HCT116 (cell line): ENCODE data around the gene DOCK4. TPM values are rescaled to one million over a fixed set of nuclear protein-coding genes. Genes with fewer than 3 reads are reported as not detected.

ENCODE experiments used
- ATAC-seq: fragments of 200-7000 bp; cut with Tn5 transposase; 2 replicates; pipeline ENCODE4 v1.9.1; 2020; ENCODE audit warnings: mild to moderate bottlenecking, moderate library complexity
- BruUV-seq: library from RNA; stranded (reverse); fragments of 400-500 nt; replicated peaks from 2 replicates; lab custom pipeline; 2021; lab: Mats Ljungman, UMichigan
- CTCF ChIA-PET: fragments of 300-600 bp; sonication (Branson Sonifier 250); formaldehyde crosslinking; loops from one replicate; lab custom pipeline; 2021; ENCODE audit warnings: antibody characterized with exemption; lab: Charles Lee
- POLR2A ChIA-PET: fragments of 300-600, 350-600 bp; sonication (Branson Sonifier 250); formaldehyde crosslinking; loops from one replicate; lab custom pipeline; 2021; ENCODE audit warnings: antibody characterized with exemption; lab: Charles Lee
- RAD21 ChIA-PET, 2 experiments: fragments of 300-600 bp; sonication (Branson Sonifier 250); formaldehyde crosslinking; loops; one replicate each; lab custom pipeline; 2023; ENCODE audit warnings: low total read pairs in 2 of 2; ENCODE audit not compliant: uncharacterized antibody in 2 of 2, unreplicated experiment in 2 of 2, low non-redundant PET in 1 of 2; lab: Charles Lee
- DNase-seq: peaks from one replicate; pipeline ENCODE4 v3.0.0-alpha.2; 2010; ENCODE audit warnings: low read depth, low spot score
- H2AFZ ChIP-seq: fragments of 200-600 bp; shearing (Covaris generic), sonication (generic); 2 replicates; pipeline ENCODE4 v1.6.1; 2017; ENCODE audit warnings: low read depth, mixed run types, mixed read lengths, antibody characterized with exemption, low read length; ENCODE audit not compliant: poor library complexity, severe bottlenecking
- H3K27ac ChIP-seq: 2 replicates; pipeline ENCODE4 v1.5.1; 2012; ENCODE audit warnings: low read depth, low read length
- H3K27me3 ChIP-seq: fragments of 200-600 bp; sonication (generic); 2 replicates; pipeline ENCODE4 v1.6.1; 2016; ENCODE audit warnings: mixed run types, low read length, mixed read lengths; ENCODE audit not compliant: insufficient read depth
- H3K36me3 ChIP-seq, 2 experiments: fragments of 200-500 bp in 1 of 2; fragments of 200-600 bp in 1 of 2; sonication (Bioruptor generic) in 1 of 2; sonication (generic) in 1 of 2; 2 replicates each; pipeline versions ENCODE4 v1.5.1 to v1.6.1; 2014 to 2016; ENCODE audit warnings: low read length in 2 of 2, inconsistent platforms in 1 of 2, mixed read lengths in 1 of 2, mixed run types in 1 of 2; ENCODE audit not compliant: insufficient read depth in 2 of 2, control insufficient read depth in 1 of 2
- H3K4me1 ChIP-seq, 2 experiments: fragments of 200-600 bp in 1 of 2; sonication (generic) in 1 of 2; 2 replicates each; pipeline versions ENCODE4 v1.5.1 to v1.6.1; 2012 to 2017; ENCODE audit warnings: low read length in 2 of 2, inconsistent platforms in 1 of 2, mild to moderate bottlenecking in 1 of 2, mixed read lengths in 1 of 2, mixed run types in 1 of 2, moderate library complexity in 1 of 2; ENCODE audit not compliant: insufficient read depth in 2 of 2, control insufficient read depth in 1 of 2
- H3K4me2 ChIP-seq: fragments of 200-600 bp; sonication (generic); 2 replicates; pipeline ENCODE4 v1.6.1; 2017; ENCODE audit warnings: mixed run types, low read length, mixed read lengths
- H3K4me3 ChIP-seq, 2 experiments: fragments of 200-600 bp in 1 of 2; sonication (generic) in 1 of 2; replicated peaks in 1 of 2; 2 replicates each; pipeline ENCODE4 v1.5.1; 2011 to 2016; ENCODE audit warnings: low read length in 2 of 2, control low read depth in 1 of 2, low read depth in 1 of 2, mild to moderate bottlenecking in 1 of 2, mixed read lengths in 1 of 2, mixed run types in 1 of 2
- H3K79me2 ChIP-seq: fragments of 200-600 bp; sonication (generic); 2 replicates; pipeline ENCODE4 v1.6.1; 2017; ENCODE audit warnings: mild to moderate bottlenecking, mixed run types, low read length, moderate library complexity, mixed read lengths; ENCODE audit not compliant: insufficient read depth
- H3K9ac ChIP-seq: fragments of 200-600 bp; sonication (generic); 2 replicates; pipeline ENCODE4 v1.6.1; 2016; ENCODE audit warnings: low read length, mixed read lengths
- H3K9me2 ChIP-seq: fragments of 200-600 bp; sonication (generic), shearing (Covaris generic); 2 replicates; pipeline ENCODE4 v1.6.1; 2017; ENCODE audit warnings: mixed run types, mild to moderate bottlenecking, moderate library complexity; ENCODE audit not compliant: insufficient read depth
- H3K9me3 ChIP-seq, 2 experiments: fragments of 200-500 bp in 1 of 2; fragments of 200-600 bp in 1 of 2; sonication (Bioruptor generic) in 1 of 2; sonication (generic) in 1 of 2; 2 replicates each; pipeline ENCODE4 v1.6.1; 2014 to 2017; ENCODE audit warnings: low read length in 2 of 2, mixed read lengths in 2 of 2, inconsistent platforms in 1 of 2, low read depth in 1 of 2, mild to moderate bottlenecking in 1 of 2, mixed run types in 1 of 2, moderate library complexity in 1 of 2; ENCODE audit not compliant: control insufficient read depth in 1 of 2, insufficient read depth in 1 of 2
- H4K20me1 ChIP-seq: fragments of 200-600 bp; sonication (generic), shearing (Covaris generic); 2 replicates; pipeline ENCODE4 v1.6.1; 2017; ENCODE audit warnings: mixed run types, mild to moderate bottlenecking, moderate library complexity; ENCODE audit not compliant: insufficient read depth
- CBX3 ChIP-seq: IDR thresholded peaks from 2 replicates; pipeline ENCODE4 v1.6.1; 2012; ENCODE audit warnings: low read depth
- CEBPB ChIP-seq: IDR thresholded peaks from 2 replicates; pipeline ENCODE4 v1.6.1; 2012; ENCODE audit warnings: low read depth
- ELF1 ChIP-seq: IDR thresholded peaks from 2 replicates; pipeline ENCODE4 v1.6.1; 2012; ENCODE audit warnings: low read depth, borderline replicate concordance
- EZH2phosphoT487 ChIP-seq: fragments of 200-600 bp; IDR thresholded peaks from 2 replicates; pipeline ENCODE4 v1.6.1; 2018; ENCODE audit warnings: antibody characterized with exemption, borderline replicate concordance
- JUND ChIP-seq: IDR thresholded peaks from 2 replicates; pipeline ENCODE4 v1.6.1; 2012
- POLR2AphosphoS5 ChIP-seq: IDR thresholded peaks from 2 replicates; pipeline ENCODE4 v1.6.1; 2011; ENCODE audit warnings: mild to moderate bottlenecking, low read depth, low read length, moderate library complexity
- RAD21 ChIP-seq: IDR thresholded peaks from 2 replicates; pipeline ENCODE4 v1.6.1; 2012; ENCODE audit warnings: low read depth, mild to moderate bottlenecking
- SRF ChIP-seq: IDR thresholded peaks from 2 replicates; pipeline ENCODE4 v1.6.1; 2012; ENCODE audit warnings: low read depth
- intact Hi-C: fragments of 100-400 bp; cut with micrococcal nuclease; formaldehyde crosslinking; loops from 2 replicates; pipeline ENCODE4 v1.10.0; 2022
- total RNA-seq: library from RNA; stranded (reverse); gene quantifications from one replicate; pipeline ENCODE4 v1.2.1, GENCODE V29; 2021; ENCODE audit not compliant: unreplicated experiment
- TF ChIP-seq, protein P1 (sequence below): IDR thresholded peaks from 2 replicates; pipeline ENCODE4 v1.6.1; 2011; ENCODE audit warnings: mild to moderate bottlenecking, low read length, moderate library complexity; ENCODE audit not compliant: insufficient replicate concordance; ENCODE audit errors: extremely low read depth
- TF ChIP-seq, protein P2 (sequence below), 3 experiments: fragments of 200-600 bp in 1 of 3; sonication (generic) in 1 of 3; IDR thresholded peaks in 2 of 3; conservative IDR thresholded peaks in 1 of 3; 2 replicates each; pipeline ENCODE4 v1.5.1; 2012 to 2017; ENCODE audit warnings: low read depth in 2 of 3, low read length in 2 of 3, antibody characterized with exemption in 1 of 3, borderline replicate concordance in 1 of 3, control low read depth in 1 of 3, mild to moderate bottlenecking in 1 of 3, mixed read lengths in 1 of 3, mixed run types in 1 of 3, moderate library complexity in 1 of 3; ENCODE audit not compliant: insufficient read depth in 1 of 3

DOCK4 gene
- total RNA-seq, 1 experiment from 2014 or later, result 2.2 TPM

DNA sequence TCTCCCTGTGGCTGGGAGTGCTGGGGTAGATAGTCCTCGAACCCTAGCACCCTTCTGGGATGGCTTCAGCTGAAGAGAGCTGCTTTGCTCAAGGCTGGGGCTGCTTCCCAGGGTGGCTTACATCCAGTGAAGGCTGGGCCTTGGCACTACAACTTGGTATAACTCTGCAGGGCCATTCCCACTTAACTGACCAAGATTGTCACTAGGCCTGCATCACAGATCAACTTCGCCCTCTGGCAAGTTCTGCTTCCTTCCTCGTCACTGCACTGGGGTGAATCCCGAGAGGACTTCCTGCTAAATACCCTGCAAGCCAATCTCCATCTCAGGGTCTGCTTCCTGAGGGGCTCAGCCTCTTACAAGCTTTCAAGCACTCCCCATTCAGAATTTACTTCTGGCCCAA, 195.2 kb downstream of the DOCK4 start (continued):
- TF ChIP-seq, protein P1, sequence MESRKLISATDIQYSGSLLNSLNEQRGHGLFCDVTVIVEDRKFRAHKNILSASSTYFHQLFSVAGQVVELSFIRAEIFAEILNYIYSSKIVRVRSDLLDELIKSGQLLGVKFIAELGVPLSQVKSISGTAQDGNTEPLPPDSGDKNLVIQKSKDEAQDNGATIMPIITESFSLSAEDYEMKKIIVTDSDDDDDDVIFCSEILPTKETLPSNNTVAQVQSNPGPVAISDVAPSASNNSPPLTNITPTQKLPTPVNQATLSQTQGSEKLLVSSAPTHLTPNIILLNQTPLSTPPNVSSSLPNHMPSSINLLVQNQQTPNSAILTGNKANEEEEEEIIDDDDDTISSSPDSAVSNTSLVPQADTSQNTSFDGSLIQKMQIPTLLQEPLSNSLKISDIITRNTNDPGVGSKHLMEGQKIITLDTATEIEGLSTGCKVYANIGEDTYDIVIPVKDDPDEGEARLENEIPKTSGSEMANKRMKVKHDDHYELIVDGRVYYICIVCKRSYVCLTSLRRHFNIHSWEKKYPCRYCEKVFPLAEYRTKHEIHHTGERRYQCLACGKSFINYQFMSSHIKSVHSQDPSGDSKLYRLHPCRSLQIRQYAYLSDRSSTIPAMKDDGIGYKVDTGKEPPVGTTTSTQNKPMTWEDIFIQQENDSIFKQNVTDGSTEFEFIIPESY, result no peak
- TF ChIP-seq ELF1 (no peak), SRF (no peak), JUND (no peak), POLR2AphosphoS5 (no peak)

DNA sequence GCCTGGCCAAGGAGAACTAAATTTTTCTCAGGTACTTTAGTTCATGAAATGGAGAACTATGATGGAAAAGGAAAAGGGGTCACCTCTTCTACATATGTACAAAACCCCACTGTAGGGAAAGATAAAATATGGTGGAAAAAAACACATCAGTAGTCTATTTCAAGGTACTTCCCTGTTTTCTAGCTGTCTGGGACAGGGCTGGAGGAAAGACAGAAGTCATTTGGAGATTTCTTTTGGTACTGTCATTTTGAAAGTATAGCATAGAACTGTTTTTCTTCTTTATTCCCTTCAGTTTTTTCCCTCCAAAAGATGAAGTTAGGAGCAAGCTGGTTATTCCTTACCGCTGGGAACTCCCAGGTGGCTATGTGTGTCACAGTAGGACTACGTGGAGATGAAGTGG, 196.1 kb downstream of the DOCK4 start:
- Histone ChIP-seq H3K27ac (no peak overlapping the region), H3K9me2 (no peaks in the 10 kb centered on the region), H3K4me3 (no peak overlapping the region), H4K20me1 (no peaks in the 10 kb centered on the region), H3K36me3 (no peaks in the 10 kb centered on the region), H3K9ac (no peak overlapping the region), H3K4me2 (no peak overlapping the region), H3K79me2 (no peaks in the 10 kb centered on the region), H3K4me1 (peaks cover 0 to 6% of the 10 kb centered on the region in 2 experiments; a peak in 1 of 4 replicates), H2AFZ (no peak overlapping the region), H3K27me3 (no peaks in the 10 kb centered on the region), H3K9me3 (no peaks in the 10 kb centered on the region)
- RAD21 ChIA-PET, result no interaction called here
- CTCF ChIA-PET, result no interaction called here
- POLR2A ChIA-PET, result no interaction called here
- no peak for TF ChIP-seq EZH2phosphoT487
- intact Hi-C loops, result no loop called here
- no TSS peak for BruUV-seq
- DNase-seq (no peak), ATAC-seq (no peak)

DNA sequence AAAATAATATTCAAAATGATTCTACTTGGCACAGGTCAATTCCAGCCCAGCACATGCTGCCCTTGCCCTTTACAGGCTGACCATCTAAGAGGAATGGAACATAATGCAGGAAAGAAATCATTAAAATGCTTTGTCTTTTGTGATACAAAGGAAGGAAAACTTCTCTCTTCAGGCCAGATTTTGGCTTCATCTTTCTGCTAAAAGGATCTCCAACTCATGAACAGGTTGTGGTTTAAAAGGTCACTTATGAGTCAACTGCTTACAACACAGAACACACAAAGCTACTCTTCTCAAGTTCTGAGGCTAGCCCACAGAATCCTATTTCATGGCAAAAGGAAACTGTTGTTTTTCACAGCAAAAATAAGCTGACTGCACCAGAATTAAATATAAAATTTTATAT, 197.1 kb downstream of the DOCK4 start:
- Histone ChIP-seq H3K27me3 (no peaks in the 10 kb centered on the region), H3K9ac (no peak overlapping the region), H2AFZ (no peak overlapping the region), H3K79me2 (no peaks in the 10 kb centered on the region), H3K4me1 (peaks cover 0 to 6% of the 10 kb centered on the region in 2 experiments; a peak in 1 of 4 replicates), H3K36me3 (no peaks in the 10 kb centered on the region), H3K9me2 (no peaks in the 10 kb centered on the region), H3K4me3 (no peak overlapping the region)
- no peak for DNase-seq
- no TSS peak for BruUV-seq
- CTCF ChIA-PET, result no interaction called here
- intact Hi-C loops, result no loop called here
- RAD21 ChIA-PET, result no interaction called here
- TF ChIP-seq RAD21, result no peak
- TF ChIP-seq CBX3, result 0 out of 2 replicates have a peak, but pooled peaks have one; percentile 14
- TF ChIP-seq, protein P2, sequence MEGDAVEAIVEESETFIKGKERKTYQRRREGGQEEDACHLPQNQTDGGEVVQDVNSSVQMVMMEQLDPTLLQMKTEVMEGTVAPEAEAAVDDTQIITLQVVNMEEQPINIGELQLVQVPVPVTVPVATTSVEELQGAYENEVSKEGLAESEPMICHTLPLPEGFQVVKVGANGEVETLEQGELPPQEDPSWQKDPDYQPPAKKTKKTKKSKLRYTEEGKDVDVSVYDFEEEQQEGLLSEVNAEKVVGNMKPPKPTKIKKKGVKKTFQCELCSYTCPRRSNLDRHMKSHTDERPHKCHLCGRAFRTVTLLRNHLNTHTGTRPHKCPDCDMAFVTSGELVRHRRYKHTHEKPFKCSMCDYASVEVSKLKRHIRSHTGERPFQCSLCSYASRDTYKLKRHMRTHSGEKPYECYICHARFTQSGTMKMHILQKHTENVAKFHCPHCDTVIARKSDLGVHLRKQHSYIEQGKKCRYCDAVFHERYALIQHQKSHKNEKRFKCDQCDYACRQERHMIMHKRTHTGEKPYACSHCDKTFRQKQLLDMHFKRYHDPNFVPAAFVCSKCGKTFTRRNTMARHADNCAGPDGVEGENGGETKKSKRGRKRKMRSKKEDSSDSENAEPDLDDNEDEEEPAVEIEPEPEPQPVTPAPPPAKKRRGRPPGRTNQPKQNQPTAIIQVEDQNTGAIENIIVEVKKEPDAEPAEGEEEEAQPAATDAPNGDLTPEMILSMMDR (IDR thresholded peaks at IDR 0.05 in 2 of 3, conservative IDR thresholded peaks at IDR 0.05 in 1 of 3; ENCODE audit: borderline replicate concordance in 1 of 3, insufficient read depth in 1 of 3, low read depth in 2 of 3, low read length in 2 of 3), result no peak
- TF ChIP-seq JUND, result peak; percentile 27; the same call in 1 of the 2 replicates
- TF ChIP-seq CEBPB, result peak; percentile 36; the same call in 1 of the 2 replicates
- TF ChIP-seq, all 23 proteins: peak for 3
- Histone ChIP-seq H3K27ac (no peak overlapping the region), H3K9me3 (no peaks in the 10 kb centered on the region), H4K20me1 (no peaks in the 10 kb centered on the region), H3K4me2 (peak overlapping the region; percentile 24; the same call in 1 of the 2 replicates)
- peak; percentile 46; the same call in 1 of the 2 replicates for ATAC-seq
- POLR2A ChIA-PET, result no interaction called here
